TTC549 (cell line): Measurements from ENCODE around the gene RPL23.
A peak's percentile ranks its signal among the peaks of the same experiment; 100 is the strongest.

ENCODE experiments used
- FAIRE-seq: peaks from 2 replicates; lab custom pipeline; 2012; peaks lifted over from hg19 to GRCh38; lab: Jason Lieb, UNC

The RPL23 gene

GRCh38 chr17:38853292-38854219 lies at the start of gene RPL23:
TSS of gene RPL23 (minus strand) at chr17:38853721. CDS start at chr17:38853710, 11 bp downstream.
- peak; percentile 88 for FAIRE-seq

GRCh38 chr17:38900978-38901656 lies 47.6 kb upstream of the RPL23 start:
- no peak for FAIRE-seq

- no peak for FAIRE-seq
Observed at GRCh38 chr17:38899421-38899820, 45.9 kb upstream of the RPL23 start.

GRCh38 chr17:38898812-38899348 lies 45.4 kb upstream of the RPL23 start:
- no peak for FAIRE-seq

- FAIRE-seq: no peak
Observed at GRCh38 chr17:38898291-38898679, 44.8 kb upstream of the RPL23 start.

- FAIRE-seq: no peak
Observed at GRCh38 chr17:38897671-38898290, 44.3 kb upstream of the RPL23 start.

GRCh38 chr17:38897176-38897575 lies 43.7 kb upstream of the RPL23 start:
- no peak for FAIRE-seq

GRCh38 chr17:38896346-38896954 lies 42.9 kb upstream of the RPL23 start:
- no peak for FAIRE-seq

- no peak for FAIRE-seq
Observed at GRCh38 chr17:38894276-38894675, 40.8 kb upstream of the RPL23 start.

- FAIRE-seq: no peak
Observed at GRCh38 chr17:38893607-38894006, 40.1 kb upstream of the RPL23 start.

- no peak for FAIRE-seq
Observed at GRCh38 chr17:38893113-38893512, 39.6 kb upstream of the RPL23 start.

GRCh38 chr17:38892620-38893019 lies 39.1 kb upstream of the RPL23 start:
- no peak for FAIRE-seq

GRCh38 chr17:38892083-38892482 lies 38.6 kb upstream of the RPL23 start:
- FAIRE-seq: no peak

- no peak for FAIRE-seq
Observed at GRCh38 chr17:38891441-38891840, 37.9 kb upstream of the RPL23 start.

GRCh38 chr17:38890410-38890746 lies 36.9 kb upstream of the RPL23 start:
- no peak for FAIRE-seq

- no peak for FAIRE-seq
Observed at GRCh38 chr17:38889745-38890409, 36.4 kb upstream of the RPL23 start.

- no peak for FAIRE-seq
Observed at GRCh38 chr17:38888842-38889241, 35.3 kb upstream of the RPL23 start.

- no peak for FAIRE-seq
Observed at GRCh38 chr17:38886643-38887010, 33.1 kb upstream of the RPL23 start.

- no peak for FAIRE-seq
Observed at GRCh38 chr17:38885728-38886642, 32.5 kb upstream of the RPL23 start.

GRCh38 chr17:38885044-38885727 lies 31.7 kb upstream of the RPL23 start:
- no peak for FAIRE-seq
